CD8-positive, alpha-beta memory T cell (primary cell): Measurements from ENCODE around the gene CRYAB. TPM values are rescaled to one million over a fixed set of nuclear protein-coding genes. Genes with fewer than 3 reads are reported as not detected.

Source experiments
- CTCF ChIA-PET: fragments of 350-600 bp; sonication (Branson Sonifier 250); formaldehyde crosslinking; loops from one replicate; lab custom pipeline; 2021; ENCODE audit warnings: antibody characterized with exemption; lab: Charles Lee
- POLR2A ChIA-PET: fragments of 350-600 bp; sonication (Branson Sonifier 250); formaldehyde crosslinking; loops from one replicate; lab custom pipeline; 2021; ENCODE audit warnings: antibody characterized with exemption; lab: Charles Lee
- DNase-seq, 5 donors: peaks; one replicate each; pipeline versions ENCODE4 v3.0.0 to v3.0.0-alpha.2; 2020 to 2022; ENCODE audit warnings: mixed read lengths in 1 of 5
- H3K27ac ChIP-seq: one replicate; pipeline ENCODE4 v1.7.0; 2013; ENCODE audit warnings: low read depth, mild to moderate bottlenecking, low read length, moderate library complexity
- H3K27me3 ChIP-seq: 2 replicates; pipeline ENCODE4 v1.7.0; 2013; ENCODE audit warnings: low read length, mild to moderate bottlenecking; ENCODE audit not compliant: insufficient read depth, poor library complexity, severe bottlenecking
- H3K36me3 ChIP-seq: 2 replicates; pipeline ENCODE4 v1.7.0; 2013; ENCODE audit warnings: mild to moderate bottlenecking, low read length, moderate library complexity; ENCODE audit not compliant: insufficient read depth
- H3K4me1 ChIP-seq: 2 replicates; pipeline ENCODE4 v1.7.0; 2013; ENCODE audit warnings: mild to moderate bottlenecking, low read length, moderate library complexity; ENCODE audit not compliant: insufficient read depth
- H3K4me3 ChIP-seq: 2 replicates; pipeline ENCODE4 v1.7.0; 2013; ENCODE audit warnings: mild to moderate bottlenecking, low read length
- H3K9me3 ChIP-seq: 2 replicates; pipeline ENCODE4 v1.7.0; 2013; ENCODE audit warnings: mild to moderate bottlenecking, low read length
- H3K27ac Mint-ChIP-seq, 8 donors: one replicate each; pipeline ENCODE4 v1.8.0; 2020 to 2021; ENCODE audit warnings: mixed read lengths in 8 of 8, mild to moderate bottlenecking in 6 of 8, inconsistent platforms in 3 of 8, moderate library complexity in 3 of 8
- H3K27me3 Mint-ChIP-seq, 2 donors: one replicate each; pipeline ENCODE4 v1.8.0; 2020 to 2021; ENCODE audit warnings: mixed read lengths in 2 of 2, mild to moderate bottlenecking in 1 of 2, moderate library complexity in 1 of 2
- H3K36me3 Mint-ChIP-seq, 3 donors: one replicate each; pipeline ENCODE4 v1.8.0; 2020 to 2021; ENCODE audit warnings: mixed read lengths in 3 of 3, inconsistent platforms in 1 of 3, mild to moderate bottlenecking in 1 of 3
- H3K4me1 Mint-ChIP-seq, 3 donors: one replicate each; pipeline ENCODE4 v1.8.0; 2020 to 2021; ENCODE audit warnings: mixed read lengths in 3 of 3, inconsistent platforms in 1 of 3, mild to moderate bottlenecking in 1 of 3
- H3K4me3 Mint-ChIP-seq, 7 donors: one replicate each; pipeline ENCODE4 v1.8.0; 2020 to 2021; ENCODE audit warnings: mixed read lengths in 7 of 7, mild to moderate bottlenecking in 6 of 7, moderate library complexity in 4 of 7, inconsistent platforms in 2 of 7
- H3K9me3 Mint-ChIP-seq, 5 donors: one replicate each; pipeline ENCODE4 v1.8.0; 2020 to 2022; ENCODE audit warnings: mixed read lengths in 5 of 5, mild to moderate bottlenecking in 3 of 5, moderate library complexity in 2 of 5, inconsistent platforms in 1 of 5
- polyA plus RNA-seq: library from polyadenylated mRNA; unstranded; fragments of 300-500 nt; fragmentation: Illumina TruSeq; gene quantifications from one replicate; pipeline ENCODE4 v1.2.3, GENCODE V29; 2021
- total RNA-seq, 2 experiments: library from RNA; stranded (reverse); gene quantifications; one replicate each; pipeline ENCODE4 v1.2.3, GENCODE V29; 2021

Gene CRYAB
- total and polyA plus RNA-seq, 3 experiments from 2014 or later = not detected

DNA sequence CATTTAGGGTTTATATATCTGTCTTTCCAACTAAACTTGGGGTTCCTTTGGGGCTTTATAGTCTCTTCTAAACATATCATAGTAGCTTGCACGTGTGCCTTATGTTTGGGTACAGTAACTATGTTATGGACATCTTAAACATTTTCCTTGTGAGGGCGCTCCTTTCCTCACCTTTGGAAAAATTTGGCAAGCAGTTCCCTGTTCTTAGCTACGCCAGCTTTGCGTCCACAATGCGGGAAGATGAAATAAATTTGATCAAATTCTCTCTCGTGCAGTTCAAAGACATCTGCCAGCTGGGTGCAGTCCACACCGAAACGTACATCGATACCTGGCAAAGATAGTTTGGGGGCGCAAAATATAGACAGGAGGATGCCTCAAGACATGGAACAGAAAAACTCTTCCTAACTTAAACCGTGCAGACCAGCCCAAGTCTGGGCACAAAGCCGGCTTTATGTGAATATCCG lies 33.2 kb downstream of the CRYAB start:
- H3K36me3 Mint-ChIP-seq = peaks cover 4 to 44% (median 11%) of the 10 kb centered on the region in 3 donors
- Histone ChIP-seq H3K4me3 (peak overlapping the region; percentile 84), H3K27me3 (no peaks in the 10 kb centered on the region), H3K36me3 (no peaks in the 10 kb centered on the region), H3K27ac (peak overlapping the region; percentile 100), H3K4me1 (peaks cover 18% of the 10 kb centered on the region), H3K9me3 (no peaks in the 10 kb centered on the region)
- no peaks in the 10 kb centered on the region for H3K27me3 Mint-ChIP-seq
- H3K4me3 Mint-ChIP-seq = peak overlapping the region; percentile 88 to 98 (median 94)
- DNase-seq = no peak
- H3K27ac Mint-ChIP-seq = peak overlapping the region; percentile 95 to 100 (median 100)
- H3K4me1 Mint-ChIP-seq = peaks cover 15 to 34% (median 17%) of the 10 kb centered on the region in 3 donors
- POLR2A ChIA-PET = interaction anchor here (1.1 kb wide), 1 partner anchor 48 kb away, joined by 8 read pairs; no protein-coding TSS in a partner anchor
- CTCF ChIA-PET = interaction anchor here (0.7 to 1.9 kb wide), 7 partner anchors 15 to 208 kb away, joined by 3 to 8 read pairs (median 3); partner anchors contain the start of genes SDHD and TIMM8B
- no peaks in the 10 kb centered on the region for H3K9me3 Mint-ChIP-seq

DNA sequence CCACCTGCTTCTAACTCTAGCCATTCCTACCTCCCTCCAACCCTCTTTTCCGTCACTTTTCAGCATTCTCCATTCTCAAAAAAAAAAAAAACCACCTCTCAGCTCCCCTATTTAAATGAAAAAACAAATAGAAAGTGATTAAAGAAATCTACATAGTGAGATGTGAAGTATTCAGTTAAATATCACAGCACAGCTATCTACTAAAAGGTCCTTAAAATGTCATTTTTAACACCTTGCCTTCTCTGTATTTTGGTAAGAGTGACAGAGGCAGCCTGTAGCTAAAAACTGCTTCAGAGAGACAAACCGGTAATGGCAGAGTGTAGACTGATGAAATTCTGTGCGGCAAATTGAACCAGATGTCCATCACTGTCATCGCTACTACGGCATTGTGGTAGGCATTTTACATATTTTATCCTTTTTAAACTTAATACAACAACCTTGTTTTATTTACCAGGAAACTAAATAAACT lies 39.8 kb downstream of the CRYAB start:
- peak overlapping the region; percentile 81 for H3K4me3 ChIP-seq
- no peak for DNase-seq
- Mint-ChIP-seq H3K27ac (peak overlapping the region; percentile 90 to 97 (median 96)), H3K4me1 (peaks cover 22 to 42% (median 39%) of the 10 kb centered on the region in 3 donors), H3K36me3 (peaks cover 0 to 46% (median 9%) of the 10 kb centered on the region in 3 donors), H3K4me3 (peak overlapping the region; percentile 93 to 96 (median 94)), H3K9me3 (no peaks in the 10 kb centered on the region), H3K27me3 (peaks cover 0 to 2% of the 10 kb centered on the region in 2 donors)
- POLR2A ChIA-PET = interaction anchor here (0.6 to 2.1 kb wide), 6 partner anchors 8 to 1469 kb away, joined by 3 to 17 read pairs (median 5); partner anchors contain the start of genes CFAP68 and PPP2R1B
- CTCF ChIA-PET = interaction anchor here (1.1 to 3.3 kb wide), 6 partner anchors 8 to 65 kb away, joined by 3 to 11 read pairs (median 5); partner anchors contain the start of gene CFAP68
- peaks cover 8% of the 10 kb centered on the region for H3K36me3 ChIP-seq
- peaks cover 21% of the 10 kb centered on the region for H3K4me1 ChIP-seq
- H3K9me3 ChIP-seq = no peaks in the 10 kb centered on the region
- H3K27ac ChIP-seq = peak overlapping the region; percentile 88
- H3K27me3 ChIP-seq = no peaks in the 10 kb centered on the region

DNA sequence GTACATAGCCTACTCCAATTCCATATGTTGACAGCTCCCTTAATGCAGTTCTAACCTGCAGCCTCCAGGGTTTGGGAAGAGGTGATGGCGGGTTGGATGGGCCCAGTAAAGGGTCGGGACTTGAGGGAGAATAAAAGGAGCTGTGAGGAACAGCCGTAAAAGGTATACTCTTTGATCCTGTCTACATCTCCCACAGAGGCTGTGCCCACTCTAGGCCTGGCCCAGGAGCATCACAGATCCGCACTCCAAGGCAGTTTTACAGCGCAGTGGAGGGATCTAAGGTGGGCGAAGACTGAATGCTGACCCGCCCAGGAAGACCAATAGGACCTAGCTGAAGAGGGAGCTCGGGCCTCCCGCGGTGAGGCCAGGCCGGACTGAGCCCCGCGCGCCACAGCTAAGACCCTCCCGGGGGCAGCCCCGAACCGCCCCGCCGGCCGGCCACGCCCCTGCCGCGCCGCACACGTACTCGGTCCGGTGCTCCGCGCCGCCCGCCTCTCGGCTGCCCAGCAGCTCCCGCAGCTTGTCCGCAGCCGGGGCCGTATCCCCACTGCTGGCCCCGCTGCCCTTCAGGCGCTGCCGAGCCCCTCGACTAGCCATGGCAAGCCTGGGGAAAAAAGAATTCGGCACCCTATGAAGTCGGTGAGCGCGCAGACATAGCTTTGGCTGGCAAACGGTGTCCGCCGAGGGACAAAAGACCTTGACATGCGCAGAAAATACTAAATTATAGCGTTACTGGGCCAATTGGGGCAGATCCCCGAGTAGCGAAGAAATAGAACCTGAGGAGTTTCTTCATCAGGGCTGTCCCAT lies 40.5 kb downstream of the CRYAB start, which contains the start of gene ALG9:
Gene ALG9, minus strand, starts transcription at position 696 of the 807 bp plus-strand sequence. Its CDS starts 99 bp downstream, at position 597.
- peak; percentile 82 to 92 (median 85) for DNase-seq
- no peaks in the 10 kb centered on the region for H3K27me3 ChIP-seq
- CTCF ChIA-PET = interaction anchor here (0.6 to 3.3 kb wide), 9 partner anchors 9 to 261 kb away, joined by 3 to 11 read pairs (median 3); partner anchors contain the start of gene CFAP68

DNA sequence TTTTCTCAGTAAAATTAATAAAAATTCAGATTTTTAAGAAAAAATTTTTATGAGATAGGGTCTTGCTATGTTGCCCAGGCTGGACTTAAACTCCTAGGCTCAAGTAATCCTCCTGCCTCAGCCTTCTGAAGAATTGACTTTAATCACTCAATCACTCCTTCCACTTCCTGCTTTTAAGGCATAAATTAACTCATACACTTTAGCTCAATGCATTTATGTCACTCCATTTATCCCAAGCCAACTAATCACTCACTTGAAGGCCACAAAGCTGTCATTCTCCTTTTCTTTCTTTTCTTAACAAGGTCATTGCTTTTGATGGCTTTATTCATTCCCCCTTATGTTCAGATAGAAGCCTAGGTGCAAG lies 41.1 kb downstream of the CRYAB start:
- Histone ChIP-seq H3K36me3 (peaks cover 15% of the 10 kb centered on the region), H3K27me3 (no peaks in the 10 kb centered on the region), H3K27ac (peak overlapping the region; percentile 88), H3K4me1 (peaks cover 21% of the 10 kb centered on the region), H3K9me3 (no peaks in the 10 kb centered on the region), H3K4me3 (peak overlapping the region; percentile 81)
- POLR2A ChIA-PET = interaction anchor here (0.9 to 2.1 kb wide), 3 partner anchors 10 to 216 kb away, joined by 3 to 17 read pairs (median 7); partner anchors contain the start of genes CFAP68, SDHD and TIMM8B
- Mint-ChIP-seq H3K4me3 (peak overlapping the region; percentile 93 to 96 (median 94)), H3K27ac (peak overlapping the region; percentile 25 to 98 (median 97)), H3K36me3 (peaks cover 4 to 50% (median 12%) of the 10 kb centered on the region in 3 donors), H3K27me3 (peaks cover 0 to 2% of the 10 kb centered on the region in 2 donors), H3K9me3 (no peaks in the 10 kb centered on the region), H3K4me1 (peaks cover 22 to 47% (median 43%) of the 10 kb centered on the region in 3 donors)
- CTCF ChIA-PET = interaction anchor here (1.0 to 3.3 kb wide), 6 partner anchors 9 to 261 kb away, joined by 3 to 11 read pairs (median 4); partner anchors contain the start of gene CFAP68
- DNase-seq = no peak

More for the DNA sequence above, 40.5 kb downstream of the CRYAB start, which contains the start of gene ALG9:
- Mint-ChIP-seq H3K4me1 (peaks cover 22 to 47% (median 43%) of the 10 kb centered on the region in 3 donors), H3K9me3 (no peaks in the 10 kb centered on the region), H3K36me3 (peaks cover 4 to 51% (median 12%) of the 10 kb centered on the region in 3 donors), H3K4me3 (peak within 1 kb of the TSS; percentile 93 to 96 (median 94)), H3K27ac (peak within 1 kb of the TSS; percentile 90 to 98 (median 97)), H3K27me3 (peaks cover 0 to 2% of the 10 kb centered on the region in 2 donors)
- H3K27ac ChIP-seq = peak within 1 kb of the TSS; percentile 88
- peaks cover 21% of the 10 kb centered on the region for H3K4me1 ChIP-seq
- H3K36me3 ChIP-seq = peaks cover 14% of the 10 kb centered on the region
- peak within 1 kb of the TSS; percentile 81 for H3K4me3 ChIP-seq
- POLR2A ChIA-PET = interaction anchor here (0.6 to 2.1 kb wide), 6 partner anchors 9 to 1470 kb away, joined by 3 to 17 read pairs (median 5); partner anchors contain the start of genes CFAP68, PPP2R1B, SDHD and TIMM8B
- no peaks in the 10 kb centered on the region for H3K9me3 ChIP-seq

DNA sequence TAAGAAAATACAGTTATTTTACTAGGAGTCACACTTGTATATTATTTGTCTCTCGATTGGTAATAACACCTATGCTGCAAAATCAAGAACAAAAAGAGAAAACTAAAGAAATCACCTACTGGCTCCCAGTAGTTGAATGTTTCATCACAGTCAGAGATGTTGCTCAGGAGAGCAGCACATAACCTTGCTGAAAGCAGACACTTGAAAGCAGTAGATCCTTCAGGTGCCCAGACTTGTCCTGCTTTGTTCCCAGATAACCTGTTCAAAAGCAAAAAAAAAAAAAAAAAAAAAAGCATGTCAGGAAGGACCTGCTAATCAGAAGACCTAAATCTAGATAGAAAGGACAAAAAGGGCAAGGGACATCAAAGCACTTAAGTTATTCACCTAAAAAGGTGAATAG lies 41.5 kb downstream of the CRYAB start:
- Mint-ChIP-seq H3K4me1 (peaks cover 22 to 47% (median 43%) of the 10 kb centered on the region in 3 donors), H3K27ac (peak overlapping the region in 3 of 8 donors; percentile 24 to 94 (median 35)), H3K4me3 (peak overlapping the region in 5 of 7 donors; percentile 6 to 94 (median 23))

DNA sequence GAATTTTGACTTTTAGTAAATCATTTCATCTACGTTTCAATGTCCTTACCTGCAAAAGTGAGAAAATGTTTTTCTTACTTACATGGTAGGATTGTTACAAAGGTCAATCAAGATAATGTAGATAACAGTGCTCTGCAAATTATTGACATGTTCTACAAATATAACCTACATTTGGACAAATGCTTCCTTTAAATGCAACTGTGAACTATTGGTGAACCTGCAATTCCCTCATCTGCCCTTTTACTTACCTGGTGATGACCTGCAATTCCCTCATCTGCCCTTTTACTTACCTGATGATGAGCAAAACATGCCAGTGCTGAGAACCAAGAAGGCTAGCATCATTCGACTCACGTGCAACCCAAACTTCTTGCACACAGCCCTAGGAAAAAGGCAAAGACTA lies 51.3 kb downstream of the CRYAB start:
- Mint-ChIP-seq H3K4me1 (no peaks in the 10 kb centered on the region), H3K9me3 (no peaks in the 10 kb centered on the region), H3K27ac (no peak overlapping the region), H3K27me3 (no peaks in the 10 kb centered on the region), H3K36me3 (peaks cover 5 to 77% (median 24%) of the 10 kb centered on the region in 3 donors), H3K4me3 (no peak overlapping the region)
- no peaks in the 10 kb centered on the region for H3K9me3 ChIP-seq
- no peak overlapping the region for H3K4me3 ChIP-seq
- no peaks in the 10 kb centered on the region for H3K4me1 ChIP-seq
- H3K36me3 ChIP-seq = peaks cover 17% of the 10 kb centered on the region
- ChIA-PET POLR2A (no interaction called here), CTCF (interaction anchor here (1.1 to 1.5 kb wide), 2 partner anchors 19 to 97 kb away, joined by 4 read pairs; no protein-coding TSS in a partner anchor)
- no peak for DNase-seq
- H3K27ac ChIP-seq = no peak overlapping the region
- H3K27me3 ChIP-seq = no peaks in the 10 kb centered on the region

More for the DNA sequence above, 41.5 kb downstream of the CRYAB start:
- peaks cover 21% of the 10 kb centered on the region for H3K4me1 ChIP-seq
- peaks cover 4 to 50% (median 12%) of the 10 kb centered on the region in 3 donors for H3K36me3 Mint-ChIP-seq
- POLR2A ChIA-PET = interaction anchor here (0.9 kb wide), 1 partner anchor 216 kb away, joined by 3 read pairs; the partner anchor contains the start of genes SDHD and TIMM8B
- no peak overlapping the region for H3K4me3 ChIP-seq
- H3K36me3 ChIP-seq = peaks cover 18% of the 10 kb centered on the region
- no peaks in the 10 kb centered on the region for H3K27me3 ChIP-seq
- no peaks in the 10 kb centered on the region for H3K9me3 ChIP-seq
- no peak for DNase-seq
- CTCF ChIA-PET = interaction anchor here (1.0 to 3.3 kb wide), 5 partner anchors 10 to 261 kb away, joined by 3 to 11 read pairs (median 5); partner anchors contain the start of gene CFAP68
- H3K9me3 Mint-ChIP-seq = no peaks in the 10 kb centered on the region
- H3K27ac ChIP-seq = no peak overlapping the region
- peaks cover 0 to 2% of the 10 kb centered on the region in 2 donors for H3K27me3 Mint-ChIP-seq
